ENCODE data around the gene PLIN1. TPM values are rescaled to one million over a fixed set of nuclear protein-coding genes. Genes with fewer than 3 reads are reported as not detected.
A peak's percentile ranks its signal among the peaks of the same experiment; 100 is the strongest.

Gene PLIN1
- polyA plus RNA-seq, 1 donor (not counting 4 experiments of a cell fraction or from before 2014, with no cell fraction given) = 0.30 TPM

- no peaks in the 10 kb centered on the region for H3K36me3 ChIP-seq (ENCODE audit: control insufficient read depth in 2 of 2, extremely low read depth in 1 of 2, insufficient read depth in 2 of 2, low read length in 2 of 2)
- H3K4me1 ChIP-seq (ENCODE audit: control insufficient read depth, extremely low read depth, insufficient read depth, low read length) = no peaks in the 10 kb centered on the region
- FAIRE-seq (no peak), DNase-seq (ENCODE audit: low read depth, low spot score) (no peak)
- H3K79me2 ChIP-seq (ENCODE audit: control insufficient read depth, insufficient read depth, low read length) = no peaks in the 10 kb centered on the region
- no peaks in the 10 kb centered on the region for H3K27me3 ChIP-seq (ENCODE audit: control insufficient read depth, extremely low read depth, insufficient read depth, low read length)
- H3K9me3 ChIP-seq (ENCODE audit: control insufficient read depth, low read depth, low read length) = no peaks in the 10 kb centered on the region
- H3K9me1 ChIP-seq (ENCODE audit: control insufficient read depth, extremely low read depth, insufficient read depth, low read length) = no peaks in the 10 kb centered on the region
- dilution Hi-C loops (cut with MboI; ENCODE audit: extremely low pct_ligation_motif_present, low sequenced_read_pairs) = no loop called here
- no peak overlapping the region for H3K9ac ChIP-seq (ENCODE audit: control insufficient read depth, extremely low read depth, insufficient read depth, low read length)
- no peaks in the 10 kb centered on the region for H4K20me1 ChIP-seq (ENCODE audit: control insufficient read depth, extremely low read depth, insufficient read depth, low read length)
- no peak overlapping the region for H3K27ac ChIP-seq (ENCODE audit: control insufficient read depth, insufficient read depth, low read length)
- no peak overlapping the region for H3K4me2 ChIP-seq (ENCODE audit: control insufficient read depth, extremely low read depth, insufficient read depth, low read depth, low read length)
- TF ChIP-seq, protein P1, sequence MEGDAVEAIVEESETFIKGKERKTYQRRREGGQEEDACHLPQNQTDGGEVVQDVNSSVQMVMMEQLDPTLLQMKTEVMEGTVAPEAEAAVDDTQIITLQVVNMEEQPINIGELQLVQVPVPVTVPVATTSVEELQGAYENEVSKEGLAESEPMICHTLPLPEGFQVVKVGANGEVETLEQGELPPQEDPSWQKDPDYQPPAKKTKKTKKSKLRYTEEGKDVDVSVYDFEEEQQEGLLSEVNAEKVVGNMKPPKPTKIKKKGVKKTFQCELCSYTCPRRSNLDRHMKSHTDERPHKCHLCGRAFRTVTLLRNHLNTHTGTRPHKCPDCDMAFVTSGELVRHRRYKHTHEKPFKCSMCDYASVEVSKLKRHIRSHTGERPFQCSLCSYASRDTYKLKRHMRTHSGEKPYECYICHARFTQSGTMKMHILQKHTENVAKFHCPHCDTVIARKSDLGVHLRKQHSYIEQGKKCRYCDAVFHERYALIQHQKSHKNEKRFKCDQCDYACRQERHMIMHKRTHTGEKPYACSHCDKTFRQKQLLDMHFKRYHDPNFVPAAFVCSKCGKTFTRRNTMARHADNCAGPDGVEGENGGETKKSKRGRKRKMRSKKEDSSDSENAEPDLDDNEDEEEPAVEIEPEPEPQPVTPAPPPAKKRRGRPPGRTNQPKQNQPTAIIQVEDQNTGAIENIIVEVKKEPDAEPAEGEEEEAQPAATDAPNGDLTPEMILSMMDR (optimal IDR thresholded peaks at IDR 0.05 in 1 of 3, IDR thresholded peaks at IDR 0.05 in 1 of 3, conservative IDR thresholded peaks at IDR 0.05 in 1 of 3; ENCODE audit: extremely low read depth in 1 of 3, insufficient read depth in 2 of 3, low read length in 3 of 3) = no peak
- TF ChIP-seq EZH2 (IDR thresholded peaks at IDR 0.05; ENCODE audit: low read length) = no peak
- no peak overlapping the region for H2AFZ ChIP-seq (ENCODE audit: control insufficient read depth, low read length)
- no peak overlapping the region for H3K4me3 ChIP-seq (ENCODE audit: control insufficient read depth in 2 of 3, extremely low read depth in 1 of 3, insufficient read depth in 2 of 3, low read depth in 1 of 3, low read length in 3 of 3)
These were observed 30.8 kb downstream of the PLIN1 start for GRCh38 chr15:89648106-89649012.

- Histone ChIP-seq H3K27ac (ENCODE audit: control insufficient read depth, insufficient read depth, low read length) (no peak overlapping the region), H3K4me2 (ENCODE audit: control insufficient read depth, extremely low read depth, insufficient read depth, low read depth, low read length) (no peak overlapping the region), H3K79me2 (ENCODE audit: control insufficient read depth, insufficient read depth, low read length) (no peaks in the 10 kb centered on the region), H3K27me3 (ENCODE audit: control insufficient read depth, extremely low read depth, insufficient read depth, low read length) (no peaks in the 10 kb centered on the region), H3K9ac (ENCODE audit: control insufficient read depth, extremely low read depth, insufficient read depth, low read length) (no peak overlapping the region), H3K4me1 (ENCODE audit: control insufficient read depth, extremely low read depth, insufficient read depth, low read length) (no peaks in the 10 kb centered on the region), H3K9me3 (ENCODE audit: control insufficient read depth, low read depth, low read length) (no peaks in the 10 kb centered on the region), H3K4me3 (ENCODE audit: control insufficient read depth in 2 of 3, extremely low read depth in 1 of 3, insufficient read depth in 2 of 3, low read depth in 1 of 3, low read length in 3 of 3) (no peak overlapping the region), H2AFZ (ENCODE audit: control insufficient read depth, low read length) (no peak overlapping the region), H4K20me1 (ENCODE audit: control insufficient read depth, extremely low read depth, insufficient read depth, low read length) (no peaks in the 10 kb centered on the region), H3K9me1 (ENCODE audit: control insufficient read depth, extremely low read depth, insufficient read depth, low read length) (no peaks in the 10 kb centered on the region), H3K36me3 (ENCODE audit: control insufficient read depth in 2 of 2, extremely low read depth in 1 of 2, insufficient read depth in 2 of 2, low read length in 2 of 2) (no peaks in the 10 kb centered on the region)
- TF ChIP-seq, protein P1 (optimal IDR thresholded peaks at IDR 0.05 in 1 of 3, IDR thresholded peaks at IDR 0.05 in 1 of 3, conservative IDR thresholded peaks at IDR 0.05 in 1 of 3; ENCODE audit: extremely low read depth in 1 of 3, insufficient read depth in 2 of 3, low read length in 3 of 3) = peak; percentile 89 to 96 (median 94)
- TF ChIP-seq EZH2 (IDR thresholded peaks at IDR 0.05; ENCODE audit: low read length) = no peak
- dilution Hi-C loops (cut with MboI; ENCODE audit: extremely low pct_ligation_motif_present, low sequenced_read_pairs) = no loop called here
- DNase-seq (ENCODE audit: low read depth, low spot score) = no peak
- FAIRE-seq = no peak
These were observed 31.8 kb downstream of the PLIN1 start for GRCh38 chr15:89647191-89647851.
